Fibroblast of skin of right quadriceps (primary cell): ENCODE measurements around the gene NOP56.

Experiments
- DNase-seq: peaks from one replicate; pipeline ENCODE4 v3.0.0-alpha.2; 2013

Gene NOP56, protein sequence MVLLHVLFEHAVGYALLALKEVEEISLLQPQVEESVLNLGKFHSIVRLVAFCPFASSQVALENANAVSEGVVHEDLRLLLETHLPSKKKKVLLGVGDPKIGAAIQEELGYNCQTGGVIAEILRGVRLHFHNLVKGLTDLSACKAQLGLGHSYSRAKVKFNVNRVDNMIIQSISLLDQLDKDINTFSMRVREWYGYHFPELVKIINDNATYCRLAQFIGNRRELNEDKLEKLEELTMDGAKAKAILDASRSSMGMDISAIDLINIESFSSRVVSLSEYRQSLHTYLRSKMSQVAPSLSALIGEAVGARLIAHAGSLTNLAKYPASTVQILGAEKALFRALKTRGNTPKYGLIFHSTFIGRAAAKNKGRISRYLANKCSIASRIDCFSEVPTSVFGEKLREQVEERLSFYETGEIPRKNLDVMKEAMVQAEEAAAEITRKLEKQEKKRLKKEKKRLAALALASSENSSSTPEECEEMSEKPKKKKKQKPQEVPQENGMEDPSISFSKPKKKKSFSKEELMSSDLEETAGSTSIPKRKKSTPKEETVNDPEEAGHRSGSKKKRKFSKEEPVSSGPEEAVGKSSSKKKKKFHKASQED

DNA sequence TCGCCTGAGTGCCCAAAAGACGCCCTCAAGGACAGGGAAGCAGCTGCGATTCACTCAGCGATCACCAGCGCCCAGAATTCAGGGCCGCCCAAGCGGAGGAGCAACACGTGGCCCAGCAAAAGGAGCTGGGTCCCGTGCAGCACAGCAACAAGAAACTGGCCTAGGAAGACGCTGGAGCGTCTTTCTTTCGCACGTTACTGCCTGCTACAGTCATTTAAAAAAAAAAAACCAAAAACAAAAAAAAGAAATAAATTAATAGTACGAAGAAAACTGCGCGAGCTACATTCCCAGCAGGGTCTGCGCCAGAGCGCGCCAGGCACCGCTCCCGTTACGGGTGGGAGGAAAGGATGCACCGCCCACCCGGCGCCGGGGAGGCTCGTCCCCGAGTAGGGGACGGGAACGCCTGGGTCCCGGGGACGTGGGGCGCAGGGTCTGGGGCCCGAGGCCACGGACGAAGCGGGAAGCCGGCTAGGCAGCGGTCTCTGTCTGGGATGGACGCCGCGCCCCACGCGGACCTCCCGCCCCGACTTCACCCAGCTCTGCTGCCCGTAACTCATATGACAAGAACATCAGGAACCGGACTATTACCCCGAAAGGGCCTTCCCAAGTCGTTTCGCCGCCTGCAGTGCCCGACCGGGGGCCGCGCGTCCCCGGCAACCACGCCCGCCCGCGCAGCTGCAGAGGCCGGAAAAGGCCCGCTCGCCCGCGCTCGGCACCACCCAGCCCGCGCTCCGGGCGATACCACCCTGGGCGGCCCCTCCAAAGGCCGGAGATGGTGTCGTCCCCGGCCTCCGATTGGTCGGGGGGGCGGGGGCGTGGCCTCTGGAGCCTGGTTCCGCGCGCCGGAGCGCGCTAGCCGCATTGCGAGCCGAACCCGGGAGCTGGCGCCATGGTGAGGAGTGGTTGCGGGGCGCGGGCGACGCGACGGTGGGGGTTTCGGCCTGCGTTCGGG is at the start of gene NOP56:
Gene NOP56 (plus strand): TSS at position 861 of the 952 bp plus-strand sequence. CDS start 29 bp downstream, at position 890.
- peak; percentile 93 for DNase-seq

DNA sequence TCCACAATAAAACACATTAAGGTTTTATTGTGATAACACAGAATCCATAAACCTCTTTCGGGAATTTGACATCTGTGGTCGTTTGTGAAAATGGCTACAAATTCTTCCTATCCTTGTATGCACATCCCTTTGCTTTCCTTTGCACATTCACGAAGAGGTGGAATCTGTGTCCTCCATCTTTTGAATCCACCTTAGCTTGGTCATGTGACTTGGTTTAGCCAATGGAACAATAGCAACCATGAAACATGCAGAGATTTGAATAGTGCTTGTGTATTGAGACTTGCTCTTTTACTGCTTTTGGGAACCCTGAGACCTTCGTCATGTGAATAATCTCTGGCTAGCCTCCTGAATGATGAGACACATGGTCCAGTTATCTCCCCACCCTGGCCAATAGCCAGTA is 49.7 kb upstream of the NOP56 start:
- no peak for DNase-seq

DNA sequence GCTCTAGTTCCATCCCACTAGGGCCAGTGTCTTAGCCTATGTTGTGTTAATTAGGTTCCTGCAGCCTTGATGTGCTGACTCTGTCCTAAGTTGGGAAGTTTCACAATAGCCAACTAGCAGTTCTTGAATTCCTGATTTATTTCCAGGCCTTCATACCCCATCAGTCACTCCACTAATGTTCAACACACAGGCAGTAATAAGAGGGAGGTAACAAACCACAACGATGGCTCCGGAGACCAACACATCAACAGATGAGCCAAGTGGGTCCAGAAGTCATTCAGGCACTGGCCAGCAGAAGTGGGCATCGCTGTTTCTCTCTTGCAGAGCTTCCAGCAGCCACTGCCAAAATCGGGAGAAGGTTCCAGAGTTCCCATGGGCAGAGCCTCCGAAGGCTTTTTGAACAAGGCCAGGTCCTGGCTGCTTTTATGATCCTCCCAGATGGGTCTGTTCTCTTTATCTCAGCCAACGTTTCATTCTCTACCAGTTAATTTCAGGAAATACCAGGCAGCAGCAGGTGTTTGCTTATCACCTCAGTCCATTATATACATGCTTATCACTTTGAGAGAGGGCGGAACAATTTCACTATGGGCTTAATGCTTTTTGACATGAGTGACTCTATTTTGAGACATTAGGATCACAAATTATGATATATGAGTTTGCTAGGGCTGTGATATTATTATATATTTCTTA is 48.5 kb upstream of the NOP56 start:
- no peak for DNase-seq

DNA sequence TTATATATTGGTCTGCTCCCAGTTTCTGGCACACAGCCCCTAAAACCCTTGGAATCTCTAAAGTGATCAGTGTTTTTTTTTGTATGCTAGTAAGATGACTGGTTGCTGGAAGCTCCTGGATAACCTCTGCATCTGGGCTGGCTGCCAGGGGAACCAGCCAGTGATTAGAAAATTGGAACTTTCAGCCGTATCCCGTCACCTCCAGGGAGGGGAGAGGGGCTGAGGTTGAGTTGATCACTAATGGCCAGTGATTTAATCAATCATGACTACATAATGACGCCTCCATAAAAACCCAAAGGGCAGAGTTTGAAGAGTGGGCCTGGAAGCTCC is 48.0 kb upstream of the NOP56 start:
- DNase-seq = no peak

DNA sequence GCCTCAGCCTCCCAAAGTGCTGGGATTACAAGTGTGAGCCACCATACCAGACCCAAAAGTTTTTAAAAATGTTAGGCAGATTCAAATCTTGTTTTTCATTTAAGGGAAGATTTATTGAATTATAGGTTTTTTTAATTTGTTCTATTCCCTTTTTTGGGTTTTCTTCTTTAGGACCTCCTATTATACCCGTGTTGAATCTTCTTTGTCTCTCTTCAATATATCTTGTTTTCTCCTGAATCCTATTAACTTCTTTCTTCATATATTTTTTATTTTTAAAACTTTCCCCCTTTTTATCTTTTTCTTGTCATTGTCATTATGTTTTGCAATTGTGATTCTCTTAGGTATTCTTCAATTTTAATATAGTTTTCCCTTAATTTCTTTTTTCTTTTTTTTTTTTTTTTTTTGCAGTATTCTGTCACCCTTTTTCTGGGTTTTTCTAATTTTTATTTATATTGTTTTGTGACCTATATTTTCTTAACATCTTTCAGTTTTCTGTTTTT is 45.9 kb upstream of the NOP56 start:
- DNase-seq = no peak

DNA sequence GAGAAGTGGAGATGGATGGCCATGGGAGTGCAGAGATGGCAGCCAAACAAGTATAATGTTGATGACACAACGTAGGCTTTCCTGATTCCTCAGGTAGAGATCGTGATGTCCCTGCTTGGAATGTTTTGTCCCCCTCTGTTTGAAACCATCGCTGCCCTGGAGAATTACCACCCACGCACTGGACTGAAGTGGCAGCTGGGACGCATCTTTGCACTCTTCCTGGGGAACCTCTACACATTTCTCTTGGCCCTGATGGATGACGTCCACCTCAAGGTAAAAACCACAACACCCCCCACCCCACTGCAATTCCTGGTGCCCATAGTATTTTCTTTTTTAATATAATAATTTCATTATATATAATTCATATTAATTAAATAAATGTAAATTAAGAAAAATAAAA is 42.1 kb upstream of the NOP56 start:
- no peak for DNase-seq

DNA sequence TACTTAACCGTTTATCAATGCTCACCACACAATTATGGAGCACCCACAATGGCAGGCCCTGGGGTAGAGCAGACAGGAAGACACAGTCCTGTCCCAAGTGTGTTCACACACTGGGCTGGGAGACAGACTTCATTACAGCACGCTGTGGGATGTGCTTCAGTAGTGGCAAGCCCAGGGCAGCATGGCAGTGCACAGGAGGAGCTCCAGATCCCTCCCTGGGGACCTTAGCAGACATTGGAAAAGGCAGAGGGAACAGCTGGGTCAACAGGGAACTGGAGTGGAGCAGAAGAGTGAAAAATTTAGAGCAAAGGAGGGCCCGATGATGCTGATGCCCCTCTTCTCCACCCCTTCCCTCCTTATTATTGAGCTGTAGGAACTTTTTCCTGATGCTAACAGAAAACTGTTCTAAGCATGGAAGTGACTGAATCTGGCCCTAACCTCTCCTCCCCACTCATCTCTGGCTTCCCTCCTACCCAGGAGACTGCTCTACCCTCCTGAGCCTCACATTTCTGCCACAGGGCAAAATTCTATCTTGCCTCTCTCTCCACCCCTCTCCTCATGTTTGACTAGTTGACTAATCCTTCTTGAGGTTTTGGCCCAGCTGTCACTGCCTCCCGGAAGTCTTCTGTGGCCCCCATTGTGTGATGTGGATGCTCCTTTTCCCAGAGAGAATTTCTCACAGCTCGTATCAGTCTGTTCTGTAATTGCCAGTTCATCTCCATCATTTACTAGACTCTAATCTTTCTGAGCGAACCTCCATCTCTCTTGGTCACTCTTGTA is 41.3 kb upstream of the NOP56 start:
- DNase-seq = no peak

DNA sequence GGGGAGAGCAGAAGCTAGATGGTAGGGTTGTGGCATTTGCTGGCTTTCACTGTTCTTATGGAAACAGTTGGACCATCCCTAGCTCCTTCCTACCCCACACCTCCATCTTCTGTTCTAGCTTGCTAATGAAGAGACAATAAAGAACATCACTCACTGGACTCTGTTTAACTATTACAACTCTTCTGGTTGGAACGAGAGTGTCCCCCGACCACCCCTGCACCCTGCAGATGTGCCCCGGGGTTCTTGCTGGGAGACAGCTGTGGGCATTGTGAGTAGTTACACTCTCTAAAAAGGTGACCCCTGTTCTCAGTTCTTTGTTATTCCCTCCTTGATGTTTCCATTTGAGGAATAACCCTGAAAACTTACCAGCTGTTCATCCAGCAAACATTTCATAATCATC is 40.4 kb upstream of the NOP56 start:
- DNase-seq = no peak

DNA sequence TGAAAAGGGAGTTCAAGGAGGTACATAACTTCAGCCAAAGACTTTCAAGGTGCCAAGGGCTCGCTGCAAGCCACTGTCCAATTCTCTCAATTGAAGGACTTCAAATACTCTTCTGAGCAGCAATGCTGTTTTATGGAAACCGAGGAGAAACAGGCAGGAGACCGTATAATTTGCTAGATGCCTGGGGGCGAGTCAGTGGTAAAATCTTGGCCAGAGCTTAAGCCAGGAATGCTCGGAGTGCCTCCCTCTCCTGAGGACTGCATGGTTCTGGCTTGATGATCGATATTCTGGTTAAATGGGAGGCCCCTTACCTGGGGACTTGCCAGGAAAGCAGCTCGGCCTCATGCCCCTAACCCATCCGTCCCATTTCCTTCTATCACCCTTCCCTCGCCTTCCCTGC is 35.8 kb upstream of the NOP56 start:
- DNase-seq = no peak

DNA sequence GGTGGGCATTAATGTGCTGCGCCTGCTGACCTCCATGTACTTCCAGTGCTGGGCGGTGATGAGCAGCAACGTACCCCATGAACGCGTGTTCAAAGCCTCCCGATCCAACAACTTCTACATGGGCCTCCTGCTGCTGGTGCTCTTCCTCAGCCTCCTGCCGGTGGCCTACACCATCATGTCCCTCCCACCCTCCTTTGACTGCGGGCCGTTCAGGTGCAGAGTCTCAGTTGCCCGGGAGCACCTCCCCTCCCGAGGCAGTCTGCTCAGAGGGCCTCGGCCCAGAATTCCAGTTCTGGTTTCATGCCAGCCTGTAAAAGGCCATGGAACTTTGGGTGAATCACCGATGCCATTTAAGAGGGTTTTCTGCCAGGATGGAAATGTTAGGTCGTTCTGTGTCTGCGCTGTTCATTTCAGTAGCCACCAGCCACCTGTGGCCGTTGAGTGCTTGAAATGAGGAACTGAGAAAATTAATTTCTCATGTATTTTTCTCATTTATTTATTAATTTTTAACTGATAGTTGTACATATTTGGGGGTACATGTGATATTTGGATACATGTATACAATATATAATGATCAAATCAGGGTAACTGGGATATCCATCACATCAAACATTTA is 35.2 kb upstream of the NOP56 start:
- no peak for DNase-seq

DNA sequence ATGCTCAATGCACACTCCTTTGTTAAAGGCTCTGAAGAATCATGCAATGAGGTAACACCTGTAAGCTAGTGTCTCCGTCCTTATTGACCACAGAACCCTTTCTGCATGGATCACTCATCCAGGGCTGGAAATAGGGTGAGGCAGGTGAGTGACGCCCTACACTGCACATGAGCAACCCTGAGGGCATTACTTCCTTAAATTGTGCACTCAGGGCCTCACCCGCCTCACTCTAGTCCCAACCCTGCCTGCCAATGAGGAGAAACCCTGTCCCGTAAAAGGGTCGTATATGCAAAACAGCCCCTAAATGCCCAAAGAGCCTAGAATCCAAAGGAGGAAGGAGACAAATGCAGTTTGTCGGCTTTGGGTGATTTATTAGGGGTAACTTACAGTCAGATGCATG is 33.6 kb upstream of the NOP56 start:
- DNase-seq = no peak

DNA sequence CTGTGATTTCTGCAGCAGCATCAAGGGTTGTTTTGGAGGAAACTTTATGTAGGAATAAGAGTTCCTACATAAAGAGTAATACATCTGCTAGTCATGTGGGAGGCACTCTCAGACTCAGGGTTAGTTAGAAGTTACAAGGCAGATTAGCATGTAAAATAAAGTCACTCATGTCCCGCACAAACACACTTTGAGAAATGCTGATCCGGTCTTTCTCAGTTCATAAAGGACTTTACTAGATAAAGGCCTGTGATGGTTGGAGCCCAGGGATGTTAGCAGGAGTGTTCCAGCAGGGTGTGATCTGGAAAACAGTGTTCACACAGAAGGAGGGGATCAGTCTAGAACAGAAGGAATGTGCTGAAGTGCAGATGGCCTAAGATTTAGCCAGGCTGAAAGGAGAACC is 33.1 kb upstream of the NOP56 start:
- no peak for DNase-seq

DNA sequence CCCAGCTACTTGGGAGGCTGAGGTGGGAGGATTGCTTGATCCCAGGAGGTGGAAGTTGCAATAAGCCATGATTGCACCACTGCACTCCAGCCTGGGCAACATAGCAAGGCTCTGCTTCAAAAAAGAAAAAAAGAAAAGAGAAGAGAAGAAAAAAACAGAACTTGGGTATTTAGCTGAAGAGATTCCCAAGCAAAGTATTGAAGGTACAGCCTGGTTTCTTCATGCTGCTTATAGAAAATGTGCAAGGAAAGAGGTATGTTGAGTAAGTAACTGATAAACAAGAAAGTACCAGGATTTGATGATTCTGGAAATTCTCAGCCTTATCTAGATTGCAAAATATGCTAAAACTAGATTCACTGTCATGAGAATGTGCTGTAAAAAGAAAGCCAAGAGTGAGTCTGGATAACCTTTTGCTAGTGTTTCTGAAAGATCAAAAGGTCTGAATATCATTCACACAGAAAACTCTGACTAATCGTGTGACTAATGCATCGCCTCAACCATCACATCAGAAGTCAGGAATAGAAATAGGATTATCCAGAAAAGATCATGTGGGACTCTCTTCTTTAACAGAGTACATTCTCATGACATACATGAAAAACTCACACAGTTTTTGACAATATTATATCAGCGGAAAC is 32.4 kb upstream of the NOP56 start:
- peak; percentile 10 for DNase-seq

DNA sequence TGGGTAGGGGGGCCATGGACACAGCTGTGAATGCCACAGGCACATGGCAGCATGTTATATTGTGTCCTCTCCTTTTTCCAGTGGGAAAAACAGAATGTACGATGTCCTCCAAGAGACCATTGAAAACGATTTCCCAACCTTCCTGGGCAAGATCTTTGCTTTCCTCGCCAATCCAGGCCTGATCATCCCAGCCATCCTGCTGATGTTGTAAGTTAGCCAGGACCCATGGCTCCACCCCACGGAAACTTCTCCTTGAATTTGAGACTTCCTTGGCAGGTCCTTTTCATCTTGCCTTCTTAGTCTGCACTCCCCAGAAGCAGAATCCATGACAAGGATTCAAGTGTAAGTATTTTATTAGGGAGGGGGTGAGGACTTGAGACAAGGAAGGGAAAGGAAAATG is 28.2 kb upstream of the NOP56 start:
- DNase-seq = no peak

DNA sequence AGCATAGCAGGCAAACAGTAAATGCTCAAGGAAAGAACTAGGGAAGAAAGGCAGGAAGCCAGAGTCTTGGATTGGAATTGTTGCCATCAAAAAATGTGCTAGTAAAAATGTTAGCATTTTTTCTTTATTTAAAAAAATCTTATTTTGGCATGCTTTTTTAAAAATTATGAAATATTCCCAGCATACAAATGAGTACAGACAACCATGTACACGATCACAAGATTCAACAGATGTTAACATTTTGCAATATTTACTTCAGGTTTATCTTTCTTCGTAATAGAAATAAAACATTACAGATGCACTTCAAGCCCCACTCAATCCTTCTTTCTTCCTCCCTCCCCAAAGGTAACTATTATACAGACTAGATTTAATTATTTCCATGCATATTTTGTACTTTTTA is 27.4 kb upstream of the NOP56 start:
- DNase-seq = no peak

DNA sequence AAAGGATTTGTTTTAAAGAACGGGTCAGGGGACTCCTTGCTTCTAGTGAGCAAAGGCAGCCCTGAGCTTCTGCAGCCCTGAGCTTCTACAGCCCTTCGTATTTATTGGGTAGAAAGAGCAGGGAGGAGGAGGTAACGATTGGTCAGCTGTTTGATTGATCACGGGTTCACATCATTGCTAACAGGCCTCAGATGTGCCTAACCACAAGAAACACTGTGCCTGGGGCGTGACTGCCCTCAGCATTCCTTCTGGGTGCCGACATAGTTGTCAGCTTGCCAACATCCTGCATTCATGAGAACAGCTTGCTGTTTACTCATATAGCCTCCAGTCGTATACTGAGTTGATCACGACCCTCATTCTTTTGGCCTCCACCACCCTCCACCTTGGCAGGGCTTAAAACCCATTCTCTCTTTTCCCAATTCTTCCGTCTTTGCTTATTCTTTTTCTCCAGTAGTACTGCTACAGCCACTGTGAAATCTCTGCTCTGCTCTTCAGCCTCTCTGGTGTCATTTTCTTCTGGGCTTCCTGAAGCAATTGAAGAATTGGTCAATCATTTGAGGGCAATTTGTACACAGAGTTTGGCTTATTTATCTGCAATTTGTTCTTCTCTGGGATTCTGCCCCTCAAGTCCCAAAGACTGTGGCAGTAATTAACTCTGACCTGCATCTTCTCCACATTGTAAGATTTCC is 25.4 kb upstream of the NOP56 start:
- peak; percentile 60 for DNase-seq

DNA sequence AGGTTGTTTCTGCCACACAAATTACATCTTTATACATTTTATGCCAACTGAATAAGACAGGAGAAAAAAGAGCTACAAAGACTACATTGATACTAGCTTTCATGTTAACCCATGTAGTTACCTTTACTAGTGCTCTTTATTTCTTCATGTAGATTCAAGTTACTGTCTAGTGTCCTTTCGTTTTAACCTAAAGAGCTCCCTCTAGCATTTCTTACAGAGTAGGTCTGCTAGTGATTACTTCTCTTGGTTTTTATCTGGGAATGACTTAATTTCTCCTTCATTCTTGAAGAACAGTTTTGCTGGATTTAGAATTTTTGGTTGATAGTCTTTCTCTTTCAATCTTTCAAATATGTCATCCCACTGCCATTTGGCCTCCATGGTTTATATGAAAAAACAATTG is 21.2 kb upstream of the NOP56 start:
- no peak for DNase-seq

DNA sequence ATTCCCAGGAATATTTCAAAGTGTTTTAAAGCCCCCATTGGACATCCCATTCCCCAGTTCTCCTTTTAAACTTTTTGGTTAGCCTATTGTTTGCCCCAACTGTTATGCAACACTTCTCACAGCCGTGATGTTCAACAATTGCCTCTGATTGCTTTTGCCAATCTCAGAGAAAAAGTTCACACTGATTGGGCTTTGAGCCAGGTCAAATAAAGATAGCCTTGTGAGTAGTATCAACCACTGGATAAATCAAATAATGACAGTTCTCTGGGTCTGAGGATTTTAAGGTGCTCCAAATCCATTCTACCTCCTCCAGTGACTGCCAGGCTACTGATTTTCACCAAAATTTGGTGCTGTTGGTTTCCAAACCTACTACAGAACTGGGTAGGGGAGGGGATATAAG is 19.1 kb upstream of the NOP56 start:
- no peak for DNase-seq

DNA sequence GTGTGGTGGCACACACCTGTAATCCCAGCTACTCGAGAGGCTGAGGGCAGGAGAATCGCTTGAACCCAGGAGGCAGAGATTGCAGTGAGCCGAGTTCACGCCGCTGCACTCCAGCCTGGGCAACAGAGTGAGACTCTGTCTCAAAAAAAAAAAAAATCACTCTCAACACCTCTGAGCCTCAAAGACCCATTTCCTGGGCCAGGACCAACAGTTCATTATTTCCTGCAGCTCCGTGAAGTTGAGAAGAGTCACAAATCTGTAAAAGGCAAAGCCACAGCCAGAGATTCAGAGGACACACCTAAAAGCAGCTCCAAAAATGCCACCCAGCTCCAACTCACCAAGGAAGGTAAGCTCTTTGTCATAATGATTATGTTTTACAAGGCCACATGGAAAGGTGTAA is 15.2 kb upstream of the NOP56 start:
- no peak for DNase-seq

DNA sequence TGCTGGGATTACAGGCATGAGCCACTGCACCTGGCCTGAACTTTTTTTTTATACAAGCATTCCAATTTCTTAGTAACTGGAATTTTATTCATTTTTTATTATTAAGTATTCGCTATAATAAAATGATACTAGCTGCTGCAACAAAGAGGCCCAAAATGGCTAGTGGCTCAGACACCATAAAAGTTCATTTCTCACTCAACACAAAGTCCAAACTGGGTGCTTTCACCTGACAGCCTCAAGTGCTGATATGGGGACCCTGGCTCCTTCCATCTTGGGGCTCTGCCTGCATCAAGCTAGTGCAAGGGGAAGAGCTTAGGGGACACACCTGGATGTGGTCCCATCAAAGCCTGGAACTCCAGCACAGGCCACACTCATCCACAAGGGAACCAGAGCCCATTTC is 12.2 kb upstream of the NOP56 start:
- DNase-seq = no peak

DNA sequence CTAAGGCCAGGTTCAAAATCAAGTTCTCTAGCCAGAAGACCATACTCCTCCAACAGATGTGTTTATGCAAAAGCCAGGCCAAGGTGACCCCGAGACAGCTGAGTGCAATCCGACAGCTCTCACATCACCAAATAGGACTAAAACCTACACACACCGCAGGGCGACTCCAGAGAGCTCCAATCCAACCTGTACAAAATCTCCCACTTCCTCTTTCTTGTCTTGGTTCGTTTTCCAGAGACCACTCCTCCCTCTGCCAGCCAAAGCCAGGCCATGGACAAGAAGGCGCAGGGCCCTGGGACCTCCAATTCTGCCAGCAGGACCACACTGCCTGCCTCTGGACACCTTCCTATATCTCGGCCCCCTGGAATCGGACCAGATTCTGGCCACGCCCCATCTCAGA is 11.5 kb upstream of the NOP56 start:
- no peak for DNase-seq
